NCI-H146 treated with DMSO at 0.1 percent for 48 hours (cell line): Measurements from ENCODE around the gene RPE.

Source experiments
- DNase-seq: peaks from one replicate; lab custom pipeline; 2025; ENCODE audit not compliant: unreplicated experiment; lab: John Stamatoyannopoulos, UW

The RPE gene

DNA sequence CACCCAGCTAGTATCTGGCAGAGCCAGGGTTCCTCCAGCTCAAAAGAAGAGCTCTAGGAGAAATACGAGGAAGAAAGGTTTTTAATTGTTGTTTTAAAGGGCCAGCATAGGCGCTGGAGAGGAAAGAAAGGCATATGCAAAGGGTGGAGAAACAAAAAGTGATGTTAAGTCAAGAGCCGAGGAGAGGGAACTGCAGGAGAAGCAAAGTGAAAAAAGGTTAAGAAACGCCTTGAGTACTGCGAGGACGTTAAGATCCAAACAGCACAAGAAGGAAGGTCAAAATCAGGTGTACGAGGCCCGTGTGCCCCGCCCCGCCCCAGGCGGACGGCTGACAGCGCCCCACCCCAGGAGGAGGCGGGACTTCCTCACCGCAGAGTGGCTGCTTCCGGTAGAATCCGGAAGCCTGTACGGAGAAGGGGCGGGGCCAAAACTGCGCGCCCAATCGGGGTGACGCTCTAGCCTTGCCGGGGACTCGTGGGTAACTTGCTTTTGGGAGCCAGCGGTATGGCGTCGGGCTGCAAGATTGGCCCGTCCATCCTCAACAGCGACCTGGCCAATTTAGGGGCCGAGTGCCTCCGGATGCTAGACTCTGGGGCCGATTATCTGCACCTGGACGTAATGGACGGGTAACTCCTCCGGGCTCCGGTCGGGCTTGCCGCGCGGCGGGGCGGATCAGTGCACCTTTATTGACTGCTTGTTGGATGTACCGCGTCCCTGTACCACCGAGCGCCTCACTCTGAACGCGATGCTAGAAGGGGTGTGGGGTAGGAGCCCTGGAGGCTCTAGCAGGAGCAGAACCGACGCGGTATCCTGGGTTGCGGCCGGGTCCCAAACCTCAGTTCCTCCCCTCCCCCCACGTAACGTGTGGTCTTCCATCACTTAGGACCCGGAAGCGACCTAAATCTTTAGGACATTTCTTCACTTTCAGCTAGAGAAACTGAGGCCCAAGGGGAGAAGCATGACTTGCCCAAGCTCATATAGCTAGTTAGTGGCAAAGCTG is at the start of gene RPE:
RPE (plus strand) TSS at position 481 of the 1,000 bp plus-strand sequence; CDS start at position 505, 24 bp downstream.
- DNase-seq, result peak; percentile 79

DNA sequence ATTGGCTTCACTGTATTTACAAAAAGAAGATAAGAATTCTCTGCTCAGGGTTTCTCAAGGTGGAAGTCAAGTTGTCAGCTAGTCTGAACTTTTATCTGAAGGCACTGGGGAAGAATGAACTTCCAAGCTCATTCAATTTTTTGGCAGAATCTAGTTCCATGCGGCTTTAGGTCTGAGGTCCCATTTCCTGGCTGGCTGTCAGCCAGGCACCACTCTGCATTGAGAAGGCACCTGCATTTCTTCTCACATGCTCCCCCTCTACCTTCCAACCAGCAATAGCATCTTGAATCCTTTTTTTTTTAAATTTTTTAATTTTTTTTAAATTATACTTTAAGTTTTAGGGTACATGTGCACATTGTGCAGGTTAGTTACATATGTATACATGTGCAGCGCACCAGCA is 46.2 kb upstream of the RPE start:
- DNase-seq, result no peak

DNA sequence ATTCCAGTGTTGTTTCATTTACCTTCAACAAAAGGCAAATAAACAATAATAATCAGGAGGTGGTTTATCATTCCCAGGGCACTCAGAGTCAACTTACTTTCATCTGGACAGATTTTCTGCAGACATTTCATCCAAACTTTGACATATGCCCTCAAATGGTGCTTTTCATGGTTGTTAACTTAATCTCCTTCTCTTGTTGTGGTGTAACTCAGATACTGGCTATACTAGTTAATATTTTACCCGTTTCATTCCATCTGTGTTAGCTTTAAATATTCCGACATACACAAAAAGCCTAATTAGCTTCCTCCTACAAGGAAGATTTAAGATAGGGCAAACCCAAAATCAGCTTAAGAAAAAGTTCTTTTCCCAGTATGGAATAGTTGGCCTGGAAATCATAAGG is 44.4 kb upstream of the RPE start:
- DNase-seq, result no peak

DNA sequence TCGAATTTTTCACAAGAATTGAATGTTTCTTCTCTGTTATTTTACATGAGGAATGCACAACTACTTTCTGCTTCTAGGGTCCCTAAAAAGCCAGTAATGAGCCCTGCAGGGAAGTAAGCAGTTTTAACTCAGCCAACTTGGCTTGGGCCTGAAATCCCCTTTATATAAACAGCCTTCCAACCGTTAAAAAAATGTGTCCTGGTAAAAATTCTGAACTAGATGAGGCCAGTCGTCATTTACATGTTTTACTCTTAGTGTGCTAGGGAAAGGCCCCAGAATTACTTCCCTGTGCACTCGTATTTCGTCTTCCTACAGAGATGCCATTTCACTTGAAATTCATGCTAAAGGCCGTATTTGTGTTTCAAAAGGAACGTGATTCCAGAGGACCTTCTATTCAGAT is 42.4 kb upstream of the RPE start:
- no peak for DNase-seq

DNA sequence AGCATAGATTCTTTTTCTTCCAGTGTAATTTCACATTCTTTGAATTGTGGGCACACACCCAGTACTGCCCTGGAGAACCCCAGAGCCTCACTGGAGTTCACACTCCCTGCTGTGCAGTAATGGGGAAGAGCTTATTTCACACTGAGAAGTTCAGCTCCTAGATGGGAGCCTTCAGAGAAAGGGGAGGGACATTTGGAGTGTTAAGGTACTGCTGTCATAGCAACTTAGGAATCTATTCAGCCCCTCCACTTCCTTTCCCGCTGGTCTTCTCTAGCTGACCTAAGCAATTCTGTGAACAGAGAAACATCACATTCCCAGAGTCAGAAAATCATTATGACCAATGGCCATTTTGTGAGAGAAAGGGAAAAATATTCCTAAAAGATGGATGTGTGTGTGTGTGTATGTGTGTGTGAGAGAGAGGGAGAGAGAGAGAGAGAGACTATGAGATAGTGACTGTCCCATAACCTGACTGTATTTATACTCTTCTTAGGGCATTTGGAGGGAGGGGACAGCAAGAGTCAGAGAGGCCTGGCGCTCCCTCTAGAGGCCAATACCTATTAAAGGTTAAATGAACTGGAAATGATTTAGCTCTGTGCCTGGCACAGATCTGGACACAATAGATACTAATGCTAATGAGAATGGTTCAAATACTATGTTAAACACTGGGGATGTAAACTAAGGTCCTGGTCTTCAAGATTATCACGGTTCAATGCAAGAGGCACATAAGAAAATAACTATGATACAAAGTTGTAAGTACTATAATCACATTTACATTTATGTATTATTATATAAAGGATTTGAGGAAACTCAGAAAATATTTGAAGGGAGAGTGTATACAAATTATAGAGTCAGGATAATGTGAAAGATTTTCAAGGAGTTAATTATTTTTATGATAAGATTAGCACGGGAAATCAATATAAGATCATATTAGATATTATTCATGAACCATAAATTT is 41.5 kb upstream of the RPE start:
- DNase-seq, result peak; percentile 35

DNA sequence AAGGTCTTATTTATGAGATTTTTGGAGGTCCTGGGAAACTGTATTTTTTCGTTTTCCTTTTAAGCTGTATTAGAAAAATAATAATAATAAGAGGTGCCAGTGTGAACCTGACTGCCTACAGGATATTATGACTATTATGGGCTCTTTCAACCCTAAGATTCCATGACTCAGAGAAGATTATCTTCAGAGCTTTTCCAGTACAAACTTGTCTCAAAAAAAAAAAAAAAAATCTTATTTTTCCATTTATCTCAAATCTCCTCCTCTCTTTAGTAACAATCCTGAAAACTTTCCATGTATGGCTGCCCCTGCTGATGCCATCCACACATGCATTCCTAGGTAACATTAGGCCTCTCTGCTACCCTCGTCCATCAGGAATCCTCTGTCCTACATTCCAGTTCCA is 36.7 kb upstream of the RPE start:
- DNase-seq, result no peak

- no peak for DNase-seq
Observed at GRCh38 chr2:209969692-209970091, 32.7 kb upstream of the RPE start.

DNA sequence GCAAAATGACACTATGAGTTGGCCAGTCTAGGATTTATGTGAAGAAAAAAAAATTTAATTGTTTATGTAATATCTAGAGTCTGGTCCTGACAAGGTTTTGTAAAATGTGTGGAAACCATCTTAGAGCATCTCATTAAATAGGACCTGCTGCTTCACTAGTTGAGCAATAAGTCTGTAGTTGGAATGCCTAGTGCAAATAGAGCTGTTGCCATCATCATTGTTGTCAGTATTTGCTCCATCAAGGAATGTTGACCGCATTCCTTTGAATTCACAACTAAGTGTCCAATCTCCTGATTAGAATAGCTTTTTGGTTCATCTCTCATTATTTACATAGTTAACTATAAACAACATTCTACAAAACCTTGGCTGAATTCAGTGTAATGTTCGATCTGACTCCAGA is 32.2 kb upstream of the RPE start:
- DNase-seq, result no peak

GRCh38 chr2:209970711-209971110 is 31.7 kb upstream of the RPE start:
- DNase-seq, result no peak

DNA sequence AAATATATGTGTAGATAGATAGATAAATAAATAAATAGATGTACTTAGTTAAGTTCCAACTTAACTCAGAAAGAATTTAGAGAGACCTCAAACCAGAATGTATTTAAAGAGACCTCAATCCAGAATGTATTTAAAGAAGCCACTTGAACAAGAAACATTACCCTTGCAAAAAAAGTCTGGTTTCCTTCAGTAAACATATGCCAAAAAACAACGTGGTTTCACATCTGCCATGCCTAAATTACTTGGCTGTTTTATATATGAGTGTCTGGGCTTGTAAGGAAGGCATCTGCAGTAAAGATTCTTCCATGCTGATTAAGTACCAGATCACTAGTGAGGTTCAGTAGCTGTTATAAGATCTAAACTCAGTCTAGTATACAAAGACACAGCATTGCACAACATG is 29.1 kb upstream of the RPE start:
- DNase-seq, result no peak

GRCh38 chr2:209974576-209974975 is 27.9 kb upstream of the RPE start:
- no peak for DNase-seq

DNA sequence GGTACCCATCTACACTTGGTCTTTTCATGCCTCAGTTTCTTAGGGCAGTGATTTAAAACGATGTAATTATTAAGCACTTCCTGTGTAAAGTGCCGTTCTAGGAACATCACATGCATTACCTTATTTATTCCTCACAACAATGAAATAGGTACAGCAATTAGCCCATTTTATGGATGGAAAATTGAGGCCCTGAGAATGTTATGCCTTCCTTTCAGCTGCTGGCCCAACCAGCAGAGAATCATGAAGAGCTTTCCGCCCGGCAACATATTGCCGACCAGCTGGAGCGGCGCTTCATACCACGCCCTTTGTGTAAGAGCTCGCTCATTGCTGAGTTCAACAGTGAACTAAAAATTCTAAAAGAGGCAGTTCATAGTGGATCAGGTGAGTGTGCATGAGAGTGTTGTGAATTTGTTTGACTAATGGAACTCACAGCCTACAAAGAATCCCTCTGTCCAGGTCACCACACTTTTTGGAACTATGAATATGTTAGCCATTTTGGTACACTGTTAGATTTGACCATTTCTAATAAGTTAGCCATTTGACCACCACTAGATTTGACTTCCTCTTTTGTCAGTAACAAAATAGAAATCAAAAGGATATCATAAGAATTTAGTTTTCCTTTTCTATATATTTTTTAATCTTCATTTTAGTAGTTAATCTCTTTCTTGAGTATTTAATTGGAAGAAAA is 25.6 kb upstream of the RPE start:
- DNase-seq, result no peak

DNA sequence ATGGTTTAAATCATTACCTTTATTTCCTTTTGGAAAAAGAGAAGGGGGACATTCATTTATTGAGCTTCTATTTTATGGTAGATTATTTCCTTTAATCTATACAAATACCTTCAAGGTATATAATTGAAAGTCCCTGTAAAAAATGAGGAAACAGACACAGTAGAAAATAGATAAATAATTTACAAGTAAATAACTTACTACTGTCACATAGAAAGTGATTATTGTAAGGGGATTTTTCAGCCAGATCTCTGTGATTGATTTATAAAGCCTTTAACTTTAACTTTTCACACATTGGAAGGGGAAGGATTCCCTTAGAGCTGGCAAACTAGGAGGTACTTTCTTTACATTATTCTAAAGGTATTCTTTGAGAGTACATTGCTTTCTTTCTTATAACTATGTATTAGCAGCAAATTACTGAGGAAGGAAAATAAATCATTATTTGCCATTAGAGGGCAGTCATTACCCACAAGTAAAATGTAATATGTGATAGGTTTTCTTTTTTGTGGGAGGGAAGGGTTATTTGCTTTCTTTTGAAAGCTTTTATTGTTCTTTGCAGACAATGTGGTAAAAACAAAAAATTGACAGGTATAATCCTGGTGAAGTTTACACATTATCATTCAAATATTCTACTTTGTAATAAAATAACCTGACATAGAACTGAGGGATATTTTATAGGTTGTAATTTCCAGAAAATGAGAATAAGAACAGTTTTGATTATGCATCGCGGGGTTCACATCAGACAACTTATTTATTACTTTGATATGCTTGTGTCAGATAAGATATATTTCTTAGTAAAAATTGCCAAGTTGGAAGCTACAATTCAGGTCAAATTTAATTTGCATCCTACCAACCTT is 24.8 kb upstream of the RPE start:
- no peak for DNase-seq

DNA sequence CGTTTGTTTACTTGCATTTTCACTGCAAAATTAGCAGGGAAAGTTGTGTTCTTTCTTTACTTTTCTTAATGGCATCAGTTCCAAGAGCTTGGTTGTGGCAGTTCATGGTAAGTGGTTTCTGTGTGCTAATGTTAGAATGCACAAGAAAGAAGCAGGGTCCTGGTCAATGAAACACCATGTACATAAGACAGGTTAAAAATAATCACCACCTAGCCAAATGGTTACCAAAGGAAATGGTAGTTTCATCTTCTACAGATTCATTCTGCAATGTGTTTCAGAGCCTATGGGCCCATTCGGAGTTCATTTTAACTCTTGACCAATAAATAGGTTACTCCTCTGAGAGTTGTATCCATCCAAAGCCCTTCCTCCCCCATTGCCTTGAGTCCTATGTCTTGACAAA is 18.1 kb upstream of the RPE start:
- no peak for DNase-seq

DNA sequence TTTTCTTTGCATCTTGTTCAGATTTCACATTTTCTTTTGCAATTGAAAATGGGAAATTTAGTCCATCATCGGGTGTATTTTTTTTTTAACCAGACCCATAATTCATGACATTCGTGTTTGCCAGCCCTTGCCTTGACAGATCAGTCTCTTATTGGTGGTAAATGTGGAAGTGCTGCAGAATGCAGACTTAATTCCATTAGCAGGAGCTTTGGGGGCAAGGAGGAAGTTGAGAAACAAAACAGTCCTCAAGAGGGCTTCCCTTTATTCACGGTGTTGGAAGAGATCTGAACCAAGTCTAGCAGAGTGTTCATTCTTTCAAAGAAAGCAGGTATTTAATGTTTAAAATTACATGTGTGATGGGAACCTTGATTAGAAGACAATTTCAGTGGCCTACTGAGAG is 16.6 kb upstream of the RPE start:
- DNase-seq, result no peak

DNA sequence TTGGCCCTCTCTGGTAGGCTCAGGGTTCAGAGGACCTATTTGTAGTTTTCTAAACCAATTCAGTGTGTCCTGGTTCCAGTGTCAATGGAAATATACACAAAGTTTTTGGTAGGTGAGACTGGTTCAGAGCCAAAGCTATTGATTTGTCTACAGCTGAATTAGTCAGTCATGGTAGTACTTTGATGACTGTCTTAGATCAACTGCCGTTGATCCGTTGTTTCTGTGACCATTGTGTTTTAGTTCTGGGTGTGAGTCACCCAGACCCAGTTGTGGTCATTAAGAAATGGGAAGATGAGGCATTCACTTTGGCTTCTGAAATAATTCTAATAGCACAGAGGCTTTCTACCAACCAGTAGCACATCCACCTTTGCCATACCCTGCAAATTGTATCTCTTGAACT is 16.0 kb upstream of the RPE start:
- DNase-seq, result no peak

GRCh38 chr2:209988010-209988409 is 14.4 kb upstream of the RPE start:
- DNase-seq, result no peak

GRCh38 chr2:209990838-209991237 is 11.6 kb upstream of the RPE start:
- no peak for DNase-seq

DNA sequence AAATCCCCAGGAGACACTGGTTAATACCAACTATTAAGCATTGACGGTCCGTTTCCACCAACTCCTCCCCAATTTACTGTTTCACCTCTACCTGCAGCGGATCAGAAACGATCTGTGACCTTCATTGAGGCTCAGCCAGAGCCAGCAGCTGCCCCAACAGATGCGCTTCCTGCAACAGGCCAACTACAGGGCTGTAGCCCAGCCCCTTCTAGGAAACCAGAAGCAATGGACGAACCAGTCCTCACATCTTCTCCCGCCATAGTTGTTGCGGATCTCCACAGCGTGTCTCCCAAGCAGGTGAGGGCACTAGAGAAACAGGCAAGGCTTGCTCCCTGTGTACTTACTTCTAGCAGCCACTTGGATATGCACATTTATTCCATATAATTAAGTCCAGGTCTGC is 8.5 kb upstream of the RPE start:
- DNase-seq, result no peak

- DNase-seq, result no peak
Observed at GRCh38 chr2:209998596-209998995, 3.8 kb upstream of the RPE start.
